Transverse colon (tissue), 4 donors: Measurements from ENCODE around the gene NMT2.

Experiments
- CTCF ChIP-seq, 5 experiments: fragments of 200-600 bp in 3 of 5; fragments of 450-650 bp in 2 of 5; sonication (generic) in 3 of 5; IDR thresholded peaks; 1 replicate in 2 of 5; 2 replicates in 3 of 5; pipeline ENCODE4 v1.5.1; 2016 to 2017; ENCODE audit warnings: antibody characterized with exemption in 5 of 5, inconsistent platforms in 3 of 5, mild to moderate bottlenecking in 2 of 5, moderate library complexity in 1 of 5
- EP300 ChIP-seq: sonication (generic); formaldehyde crosslinking; IDR thresholded peaks from one replicate; pipeline ENCODE4 v1.6.1; 2017; ENCODE audit warnings: antibody characterized with exemption, low read depth
- POLR2A ChIP-seq: fragments of 450-650 bp; IDR thresholded peaks from one replicate; pipeline ENCODE4 v1.6.1; 2016; ENCODE audit warnings: antibody characterized with exemption, mild to moderate bottlenecking, moderate library complexity
- POLR2AphosphoS5 ChIP-seq, 3 donors: sonication (generic); formaldehyde crosslinking; IDR thresholded peaks; one replicate each; pipeline ENCODE4 v1.6.1; 2016; ENCODE audit warnings: antibody characterized with exemption in 3 of 3

DNA sequence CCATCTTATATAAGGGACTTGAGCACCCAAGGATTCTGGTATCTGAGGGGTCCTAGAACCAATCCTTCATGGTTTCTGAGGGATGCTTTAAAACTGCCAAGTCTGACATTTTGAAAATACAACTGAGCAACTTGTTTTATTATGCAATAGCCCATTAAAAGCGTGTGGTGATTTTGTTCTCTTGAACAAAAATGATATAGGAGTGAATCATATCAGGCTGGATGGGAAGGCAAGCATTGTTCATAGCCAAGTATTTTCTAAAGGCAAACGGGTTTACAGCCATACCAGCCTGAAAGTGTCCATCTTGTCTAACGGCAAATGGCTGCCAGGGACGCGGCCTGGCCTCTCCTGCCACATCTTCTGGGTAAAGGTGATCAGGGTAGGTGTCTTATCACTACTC is 48.0 kb downstream of the NMT2 start:
- TF ChIP-seq CTCF (IDR thresholded peaks at IDR 0.05) = no peak
- no peak for TF ChIP-seq POLR2A
- TF ChIP-seq POLR2AphosphoS5 (IDR thresholded peaks at IDR 0.05) = no peak
- no peak for TF ChIP-seq EP300
